Muscle layer of duodenum (tissue), 2 donors: ENCODE data around the gene PNCK.

Source experiments
- H3K27ac ChIP-seq: one replicate; pipeline ENCODE4 v1.7.0; 2013; ENCODE audit warnings: mild to moderate bottlenecking, low read length
- H3K27me3 ChIP-seq: one replicate; pipeline ENCODE4 v1.7.0; 2013; ENCODE audit warnings: low read depth, mild to moderate bottlenecking, control low read depth, low read length
- H3K36me3 ChIP-seq, 2 donors: one replicate each; pipeline ENCODE4 v1.7.0; 2013; ENCODE audit warnings: low read length in 2 of 2, control low read depth in 1 of 2, mild to moderate bottlenecking in 1 of 2; ENCODE audit not compliant: insufficient read depth in 2 of 2, control insufficient read depth in 1 of 2
- H3K4me1 ChIP-seq, 2 donors: one replicate each; pipeline ENCODE4 v1.7.0; 2013; ENCODE audit warnings: low read length in 2 of 2, mild to moderate bottlenecking in 2 of 2, control low read depth in 1 of 2, moderate library complexity in 1 of 2; ENCODE audit not compliant: insufficient read depth in 2 of 2, control insufficient read depth in 1 of 2
- H3K4me3 ChIP-seq, 2 donors: one replicate each; pipeline ENCODE4 v1.7.0; 2013; ENCODE audit warnings: low read length in 2 of 2, low read depth in 1 of 2, mild to moderate bottlenecking in 1 of 2
- H3K9me3 ChIP-seq, 2 donors: one replicate each; pipeline ENCODE4 v1.7.0; 2013; ENCODE audit warnings: low read length in 2 of 2, control low read depth in 1 of 2, mild to moderate bottlenecking in 1 of 2; ENCODE audit not compliant: control insufficient read depth in 1 of 2
- donor health status: healthy.

The PNCK gene

DNA sequence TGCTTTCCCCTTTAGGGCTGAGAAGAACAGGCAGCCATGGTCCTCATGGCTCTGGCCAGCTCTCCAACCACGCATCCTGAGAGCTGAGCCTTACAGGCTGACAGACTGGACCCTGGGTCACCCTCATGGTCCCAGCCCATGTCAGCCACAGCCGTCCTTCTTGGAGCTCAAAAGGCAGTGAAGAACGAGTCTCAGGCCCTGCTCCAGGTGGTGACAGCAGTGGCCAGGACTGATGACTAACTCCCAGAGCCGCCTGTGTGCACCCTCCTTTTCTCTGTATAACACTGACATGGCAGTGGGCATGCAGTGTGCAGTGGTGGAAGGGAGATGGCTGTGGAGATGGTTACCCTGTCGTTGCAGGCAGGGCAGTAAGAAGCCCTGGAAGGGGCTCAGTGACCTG is 36.9 kb downstream of the PNCK start:
- peaks cover 0 to 8% of the 10 kb centered on the region in 2 donors for H3K4me1 ChIP-seq
- H3K27me3 ChIP-seq: peaks cover 5% of the 10 kb centered on the region
- H3K36me3 ChIP-seq: no peaks in the 10 kb centered on the region
- H3K9me3 ChIP-seq: no peaks in the 10 kb centered on the region
- H3K27ac ChIP-seq: no peak overlapping the region
- H3K4me3 ChIP-seq: no peak overlapping the region

DNA sequence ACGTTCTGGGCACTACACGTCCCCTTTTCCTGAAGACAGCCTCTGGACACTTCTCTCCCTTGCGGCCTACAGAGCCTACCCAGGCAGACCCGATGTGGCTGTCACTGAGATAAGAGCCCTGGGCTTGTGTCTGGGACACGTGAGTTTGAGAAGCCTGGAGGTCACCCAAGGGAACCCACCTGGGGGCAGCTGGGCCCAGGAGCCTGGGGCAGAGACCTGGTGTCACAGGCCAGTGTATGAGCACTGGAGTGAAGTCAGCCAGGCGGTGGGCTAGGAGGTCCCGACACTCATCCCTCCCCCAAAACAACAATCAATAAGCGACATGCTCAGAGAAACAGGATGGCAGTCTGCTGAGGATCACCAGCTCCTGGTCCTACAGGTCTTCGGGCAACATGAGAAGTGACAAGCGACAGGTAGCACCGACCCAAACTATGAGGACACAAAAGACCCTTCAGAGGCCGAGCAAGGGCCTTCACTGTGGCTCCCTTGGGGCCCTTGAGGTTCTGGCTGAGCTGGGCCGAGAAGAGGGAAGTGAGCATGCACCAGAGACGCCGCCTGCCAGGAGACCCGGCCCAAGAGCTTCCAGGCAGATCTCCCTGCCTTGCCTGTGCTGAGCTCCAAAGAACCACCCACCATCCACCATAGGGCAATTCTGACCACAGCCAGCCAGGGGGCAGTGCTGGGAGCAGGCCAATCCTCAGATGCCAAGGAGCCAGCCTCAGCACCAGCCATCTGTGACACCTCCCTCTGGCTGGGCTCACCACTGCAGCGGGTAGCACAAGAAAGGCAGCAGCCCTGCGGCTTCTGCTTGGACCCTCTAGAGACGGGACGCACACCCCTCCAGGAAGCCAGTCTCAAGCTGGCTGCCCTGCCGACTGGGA is 37.6 kb downstream of the PNCK start:
- no peaks in the 10 kb centered on the region for H3K36me3 ChIP-seq
- no peaks in the 10 kb centered on the region for H3K27me3 ChIP-seq
- H3K27ac ChIP-seq: no peak overlapping the region
- no peaks in the 10 kb centered on the region for H3K9me3 ChIP-seq
- H3K4me1 ChIP-seq: peaks cover 0 to 6% of the 10 kb centered on the region in 2 donors
- no peak overlapping the region for H3K4me3 ChIP-seq

DNA sequence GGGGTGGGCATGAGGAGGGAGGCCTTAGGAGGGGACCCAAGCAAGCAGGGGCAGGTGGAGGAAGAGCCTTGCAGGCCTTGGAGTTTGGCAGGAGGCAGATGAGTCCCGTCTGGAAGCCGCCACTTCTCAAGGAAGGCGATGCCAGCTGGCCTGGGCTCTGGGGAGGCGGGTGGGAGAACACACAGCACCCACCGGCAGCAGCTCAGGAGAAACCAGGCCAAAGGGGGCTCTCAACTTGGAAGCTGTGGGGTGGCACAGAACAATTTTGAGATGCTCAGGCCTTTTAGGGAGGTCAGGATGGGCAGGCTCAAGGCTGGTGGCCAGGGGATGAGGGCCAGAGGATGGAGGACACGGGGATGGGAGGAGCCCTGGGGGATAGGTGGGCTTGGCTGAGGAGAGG is 38.2 kb downstream of the PNCK start:
- no peaks in the 10 kb centered on the region for H3K9me3 ChIP-seq
- H3K36me3 ChIP-seq: no peaks in the 10 kb centered on the region
- H3K27me3 ChIP-seq: no peaks in the 10 kb centered on the region
- H3K27ac ChIP-seq: no peak overlapping the region
- no peak overlapping the region for H3K4me3 ChIP-seq
- H3K4me1 ChIP-seq: peaks cover 0 to 6% of the 10 kb centered on the region in 2 donors

DNA sequence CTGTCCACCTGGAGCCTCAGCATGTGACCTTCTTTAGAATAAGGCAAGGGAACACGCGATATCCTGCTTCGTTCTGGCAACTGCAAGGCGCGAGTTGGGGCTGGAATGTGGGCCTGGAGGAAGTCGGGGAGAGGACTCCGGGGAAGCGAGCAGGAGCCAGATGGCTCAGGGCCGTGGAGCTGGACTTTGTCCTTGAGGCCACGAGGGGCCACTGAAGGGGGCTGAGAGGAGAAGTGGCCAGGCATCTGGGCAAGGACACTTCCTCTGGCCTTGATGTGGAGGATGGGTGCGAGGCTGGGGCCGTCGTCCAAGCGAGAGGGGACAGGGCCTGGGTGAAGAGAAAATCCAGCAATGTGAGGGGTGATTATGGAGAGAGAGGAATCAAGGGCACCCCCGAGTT is 38.8 kb downstream of the PNCK start:
- H3K36me3 ChIP-seq: no peaks in the 10 kb centered on the region
- no peak overlapping the region for H3K4me3 ChIP-seq
- H3K4me1 ChIP-seq: peaks cover 0 to 6% of the 10 kb centered on the region in 2 donors
- H3K27ac ChIP-seq: no peak overlapping the region
- H3K27me3 ChIP-seq: no peaks in the 10 kb centered on the region
- no peaks in the 10 kb centered on the region for H3K9me3 ChIP-seq

DNA sequence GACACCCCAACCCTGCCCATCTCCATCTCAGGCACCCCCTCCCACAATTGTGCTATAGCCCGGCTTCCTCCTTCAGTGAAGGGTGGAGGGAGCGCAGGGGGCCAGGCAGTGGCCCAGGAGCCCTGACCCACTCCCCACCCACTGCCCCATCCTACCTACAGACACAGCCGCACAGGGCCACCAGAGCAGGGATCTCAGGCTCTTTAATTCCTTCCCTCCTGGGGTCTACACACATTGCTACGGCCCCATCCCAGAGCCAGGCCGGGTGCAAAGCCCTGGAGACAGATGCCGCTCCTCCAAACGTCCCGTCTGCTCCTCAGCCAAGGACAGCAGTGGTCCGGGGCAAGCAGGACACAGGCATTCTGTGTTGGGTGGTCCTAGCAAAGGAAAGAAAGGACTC is 39.4 kb downstream of the PNCK start:
- H3K27me3 ChIP-seq: no peaks in the 10 kb centered on the region
- no peak overlapping the region for H3K4me3 ChIP-seq
- H3K36me3 ChIP-seq: no peaks in the 10 kb centered on the region
- H3K27ac ChIP-seq: no peak overlapping the region
- peaks cover 0 to 6% of the 10 kb centered on the region in 2 donors for H3K4me1 ChIP-seq
- no peaks in the 10 kb centered on the region for H3K9me3 ChIP-seq

DNA sequence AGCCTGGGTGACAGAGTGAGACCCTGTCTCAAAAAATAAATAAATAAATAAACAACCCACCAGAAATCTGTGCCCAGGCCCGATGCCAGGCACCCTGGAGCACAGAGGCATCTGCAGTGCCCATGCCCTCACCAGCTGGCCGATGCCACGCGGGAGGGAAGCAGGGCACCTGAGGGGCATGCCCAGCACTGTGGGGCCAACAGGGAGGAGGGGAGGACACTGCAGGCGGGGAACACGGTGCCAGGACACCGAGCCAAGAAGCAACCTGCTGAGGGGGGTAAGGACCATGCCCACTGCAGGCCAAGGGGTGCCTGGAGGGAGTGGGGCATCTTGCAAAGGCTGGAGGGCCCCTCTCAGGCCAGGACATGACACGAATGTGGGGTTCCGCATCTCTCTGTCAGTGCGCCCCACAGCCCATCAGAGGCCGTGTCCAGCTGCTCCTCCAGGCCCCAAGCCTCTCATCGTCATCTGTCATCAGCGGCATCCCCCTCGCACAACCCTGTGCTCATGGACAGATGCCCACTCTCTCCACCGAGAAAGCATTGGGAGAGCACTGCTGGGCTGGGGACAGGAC is 39.9 kb downstream of the PNCK start:
- H3K9me3 ChIP-seq: no peaks in the 10 kb centered on the region
- H3K27ac ChIP-seq: no peak overlapping the region
- no peaks in the 10 kb centered on the region for H3K36me3 ChIP-seq
- H3K27me3 ChIP-seq: no peaks in the 10 kb centered on the region
- peaks cover 0 to 6% of the 10 kb centered on the region in 2 donors for H3K4me1 ChIP-seq
- no peak overlapping the region for H3K4me3 ChIP-seq

DNA sequence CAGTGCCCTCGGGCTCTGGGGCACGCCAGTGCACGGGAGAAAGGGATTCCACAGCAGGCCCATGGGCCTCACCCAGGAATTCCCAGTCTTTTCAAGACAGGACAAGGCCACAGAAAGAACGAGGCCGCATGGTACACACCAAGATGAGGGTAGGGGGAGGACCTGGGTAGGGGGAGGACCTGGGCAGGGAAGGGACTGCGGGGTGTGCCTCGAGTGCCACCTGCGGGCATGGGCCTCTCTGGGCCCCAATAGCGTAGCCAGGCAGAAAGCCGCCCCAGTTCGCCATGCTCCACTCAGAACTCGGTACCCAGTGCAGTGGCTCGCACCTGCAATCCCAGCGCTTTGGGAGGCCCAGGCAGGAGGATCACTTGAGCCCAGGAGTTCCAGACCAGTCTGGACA is 40.6 kb downstream of the PNCK start:
- Histone ChIP-seq H3K36me3 (no peaks in the 10 kb centered on the region), H3K4me1 (peaks cover 0 to 6% of the 10 kb centered on the region in 2 donors)

DNA sequence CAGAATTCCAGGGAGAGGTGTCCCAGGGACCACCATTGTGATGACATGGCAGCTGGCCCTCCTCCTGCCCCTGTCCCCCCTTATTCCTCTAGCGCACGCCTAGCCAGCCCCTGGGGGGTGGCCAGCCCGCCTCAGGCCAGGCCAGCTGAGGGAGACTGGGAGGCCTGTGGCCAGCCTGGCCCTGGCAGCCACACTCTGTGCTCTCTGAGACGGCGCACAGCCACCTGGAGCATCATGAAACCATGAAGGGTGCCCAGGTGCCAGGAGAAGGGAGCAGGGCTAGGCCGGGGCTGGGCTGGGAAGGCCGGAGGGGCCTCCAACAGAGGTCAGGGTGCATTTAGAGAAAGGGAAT is 41.0 kb downstream of the PNCK start:
- no peaks in the 10 kb centered on the region for H3K9me3 ChIP-seq
- no peaks in the 10 kb centered on the region for H3K36me3 ChIP-seq
- peaks cover 0 to 6% of the 10 kb centered on the region in 2 donors for H3K4me1 ChIP-seq
- H3K27ac ChIP-seq: no peak overlapping the region
- no peaks in the 10 kb centered on the region for H3K27me3 ChIP-seq
- H3K4me3 ChIP-seq: no peak overlapping the region

More for the DNA sequence above, 40.6 kb downstream of the PNCK start:
- H3K4me3 ChIP-seq: no peak overlapping the region
- H3K27ac ChIP-seq: no peak overlapping the region
- H3K27me3 ChIP-seq: no peaks in the 10 kb centered on the region
- no peaks in the 10 kb centered on the region for H3K9me3 ChIP-seq

DNA sequence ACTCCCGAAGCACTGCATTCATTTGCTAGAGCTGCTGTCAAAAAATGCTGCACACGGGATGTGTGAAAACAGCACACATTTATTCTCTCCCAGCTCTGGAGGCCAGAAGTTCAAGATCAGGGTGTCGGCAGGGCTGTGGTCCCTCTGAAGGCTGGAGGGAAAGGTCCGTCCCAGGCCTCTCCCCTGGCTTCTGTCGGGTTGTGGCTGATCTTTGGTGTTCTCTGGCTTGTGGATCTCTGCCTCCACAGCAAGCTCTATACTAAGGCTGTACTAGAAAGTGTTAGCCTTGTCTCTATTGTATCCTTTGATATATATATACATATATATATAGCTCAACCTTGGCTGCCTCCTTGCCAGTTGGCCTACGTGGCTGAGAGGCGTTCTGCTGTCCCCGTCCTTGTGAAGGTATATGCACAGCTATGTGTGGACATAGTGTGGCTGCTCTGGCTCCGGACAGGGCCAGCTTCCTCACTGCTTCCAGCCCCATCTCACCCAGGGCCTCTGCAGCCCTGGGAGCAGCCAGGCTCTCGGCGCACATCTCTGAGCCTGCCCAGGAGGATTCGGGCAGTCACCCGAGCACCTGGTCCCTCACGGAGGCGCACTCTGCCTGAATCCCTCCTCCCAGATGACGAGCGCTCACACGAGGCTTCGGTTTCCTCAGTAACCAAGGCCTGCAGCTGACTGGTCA is 41.6 kb downstream of the PNCK start:
- Histone ChIP-seq H3K4me1 (peaks cover 0 to 6% of the 10 kb centered on the region in 2 donors), H3K4me3 (no peak overlapping the region), H3K27ac (no peak overlapping the region), H3K9me3 (no peaks in the 10 kb centered on the region), H3K36me3 (no peaks in the 10 kb centered on the region), H3K27me3 (no peaks in the 10 kb centered on the region)

DNA sequence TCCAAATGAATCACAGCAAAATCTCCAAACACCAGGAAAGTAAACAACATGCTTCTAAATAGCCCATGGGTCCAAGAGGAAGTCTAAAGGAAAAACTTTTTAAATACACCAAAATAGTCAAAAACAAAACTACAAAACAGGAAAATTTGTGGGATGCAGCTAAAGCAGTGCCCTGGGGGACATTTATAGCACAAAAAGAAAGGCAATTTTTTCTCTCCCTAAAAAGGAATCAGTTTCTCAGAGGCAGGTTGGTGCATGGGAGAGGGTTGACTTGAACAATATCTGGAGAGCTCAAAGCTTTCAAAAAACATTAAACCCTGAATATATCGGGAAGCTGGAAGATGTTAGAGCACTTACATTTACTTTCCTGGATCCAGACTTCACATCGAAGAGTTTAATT is 42.3 kb downstream of the PNCK start:
- no peak overlapping the region for H3K27ac ChIP-seq
- no peaks in the 10 kb centered on the region for H3K36me3 ChIP-seq
- no peaks in the 10 kb centered on the region for H3K9me3 ChIP-seq
- H3K4me1 ChIP-seq: peaks cover 0 to 6% of the 10 kb centered on the region in 2 donors
- no peak overlapping the region for H3K4me3 ChIP-seq
- H3K27me3 ChIP-seq: no peaks in the 10 kb centered on the region

DNA sequence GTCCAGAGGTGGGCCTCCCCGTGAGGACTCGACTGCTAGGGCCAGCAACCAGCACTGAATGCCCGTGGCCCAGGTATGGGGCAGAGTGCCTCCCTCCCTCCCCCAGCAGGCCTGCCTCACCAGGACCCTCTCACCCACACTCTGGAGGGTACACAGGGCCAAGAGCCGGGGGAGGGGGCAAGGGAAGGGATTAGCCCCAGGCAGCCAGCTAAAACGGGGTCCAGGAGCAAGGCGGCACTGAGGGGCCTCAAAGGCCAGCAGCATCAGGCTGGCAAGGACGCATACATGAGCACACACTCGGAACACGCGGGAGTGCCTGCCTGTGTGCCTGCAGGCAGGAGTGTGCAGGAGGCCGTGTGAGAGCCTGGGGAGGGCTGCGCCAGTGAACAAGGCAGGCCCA is 44.9 kb downstream of the PNCK start:
- H3K4me1 ChIP-seq: no peaks in the 10 kb centered on the region
- H3K27me3 ChIP-seq: no peaks in the 10 kb centered on the region
- H3K9me3 ChIP-seq: no peaks in the 10 kb centered on the region
- H3K36me3 ChIP-seq: no peaks in the 10 kb centered on the region
- H3K4me3 ChIP-seq: no peak overlapping the region
- no peak overlapping the region for H3K27ac ChIP-seq
